HG03354 (cell line): Measurements from ENCODE around the gene SLC27A1.
"Not testable (repeated sequence)": the region's sequence is repeated elsewhere in the genome, so short reads cannot be mapped to it uniquely, and the experiment has no call there.

ENCODE experiments used
- ATAC-seq: cut with Tn5 transposase; IDR thresholded peaks from one replicate; pipeline ENCODE4 v1.9.1; 2021; ENCODE audit warnings: mild to moderate bottlenecking; ENCODE audit not compliant: unreplicated experiment, poor library complexity, severe bottlenecking

Gene SLC27A1

DNA sequence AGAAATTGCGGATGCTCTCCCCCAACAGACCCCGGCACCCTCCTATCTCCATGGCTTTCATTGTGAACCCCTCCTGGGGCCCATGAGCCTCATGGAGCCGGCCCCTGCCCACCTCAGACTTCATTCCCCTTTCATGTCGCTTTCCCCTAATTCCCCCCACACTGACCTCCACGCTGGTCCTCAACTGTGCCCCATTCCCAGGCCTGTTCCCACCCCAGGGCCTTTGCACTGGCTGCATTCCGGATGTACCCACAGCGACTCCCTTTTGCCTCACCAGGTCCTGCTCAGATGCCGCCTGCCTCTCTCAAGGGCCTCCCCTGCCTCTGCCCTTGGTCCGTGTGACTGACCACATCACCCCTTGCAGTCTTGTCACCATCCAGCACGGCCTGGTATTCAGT, 13.3 kb downstream of the SLC27A1 start:
- no peak for ATAC-seq

DNA sequence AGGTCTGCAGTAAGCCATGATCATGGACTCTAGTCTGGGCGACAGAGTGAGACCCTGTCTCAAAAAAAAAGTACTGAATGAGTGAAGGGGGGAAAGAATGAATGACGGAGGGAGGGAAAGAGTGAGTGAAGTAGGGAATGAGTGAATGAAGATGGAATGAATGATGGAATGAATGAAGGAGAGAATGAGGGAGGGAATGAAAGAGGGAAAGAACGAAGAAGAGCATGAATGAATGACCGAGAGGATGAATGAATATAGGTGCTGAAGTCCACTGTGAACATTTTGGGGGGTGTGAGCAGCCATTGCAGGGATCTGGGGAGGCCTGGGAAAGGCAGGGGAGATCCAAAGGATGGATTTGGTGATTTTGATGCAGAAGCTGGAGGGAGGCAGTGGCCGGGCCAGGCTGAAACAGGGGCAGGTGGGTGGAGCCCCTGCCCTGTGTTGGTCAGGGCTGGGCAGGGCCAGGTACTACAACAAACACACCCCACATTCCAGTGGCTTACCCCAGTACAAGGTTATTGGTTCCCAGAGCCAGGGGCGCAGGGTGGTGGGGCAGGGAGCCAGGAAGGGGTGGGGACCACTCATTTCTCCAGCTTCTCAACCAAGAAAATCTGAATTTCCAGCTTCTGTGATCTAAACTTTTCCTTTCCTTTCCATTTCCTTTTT, 14.3 kb downstream of the SLC27A1 start:
- ATAC-seq = no peak

DNA sequence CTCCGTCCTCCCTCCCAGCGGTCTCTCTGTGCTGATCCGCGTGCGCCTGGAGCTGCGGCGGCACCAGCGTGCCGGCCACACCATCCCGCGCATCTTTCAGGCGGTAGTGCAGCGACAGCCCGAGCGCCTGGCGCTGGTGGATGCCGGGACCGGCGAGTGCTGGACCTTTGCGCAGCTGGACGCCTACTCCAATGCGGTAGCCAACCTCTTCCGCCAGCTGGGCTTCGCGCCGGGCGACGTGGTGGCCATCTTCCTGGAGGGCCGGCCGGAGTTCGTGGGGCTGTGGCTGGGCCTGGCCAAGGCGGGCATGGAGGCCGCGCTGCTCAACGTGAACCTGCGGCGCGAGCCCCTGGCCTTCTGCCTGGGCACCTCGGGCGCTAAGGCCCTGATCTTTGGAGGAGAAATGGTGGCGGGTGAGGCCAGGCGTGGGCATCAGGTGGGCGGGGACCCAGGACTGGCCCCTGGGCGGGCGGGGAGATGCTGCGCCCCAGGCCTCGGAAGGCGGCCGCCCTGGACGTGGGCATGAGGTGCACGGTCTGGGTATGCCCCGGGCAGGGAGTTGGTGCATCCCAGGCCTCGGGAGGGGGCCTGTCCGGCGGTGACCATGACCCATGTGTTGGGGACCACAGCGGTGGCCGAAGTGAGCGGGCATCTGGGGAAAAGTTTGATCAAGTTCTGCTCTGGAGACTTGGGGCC, 16.4 kb downstream of the SLC27A1 start:
- no peak for ATAC-seq

DNA sequence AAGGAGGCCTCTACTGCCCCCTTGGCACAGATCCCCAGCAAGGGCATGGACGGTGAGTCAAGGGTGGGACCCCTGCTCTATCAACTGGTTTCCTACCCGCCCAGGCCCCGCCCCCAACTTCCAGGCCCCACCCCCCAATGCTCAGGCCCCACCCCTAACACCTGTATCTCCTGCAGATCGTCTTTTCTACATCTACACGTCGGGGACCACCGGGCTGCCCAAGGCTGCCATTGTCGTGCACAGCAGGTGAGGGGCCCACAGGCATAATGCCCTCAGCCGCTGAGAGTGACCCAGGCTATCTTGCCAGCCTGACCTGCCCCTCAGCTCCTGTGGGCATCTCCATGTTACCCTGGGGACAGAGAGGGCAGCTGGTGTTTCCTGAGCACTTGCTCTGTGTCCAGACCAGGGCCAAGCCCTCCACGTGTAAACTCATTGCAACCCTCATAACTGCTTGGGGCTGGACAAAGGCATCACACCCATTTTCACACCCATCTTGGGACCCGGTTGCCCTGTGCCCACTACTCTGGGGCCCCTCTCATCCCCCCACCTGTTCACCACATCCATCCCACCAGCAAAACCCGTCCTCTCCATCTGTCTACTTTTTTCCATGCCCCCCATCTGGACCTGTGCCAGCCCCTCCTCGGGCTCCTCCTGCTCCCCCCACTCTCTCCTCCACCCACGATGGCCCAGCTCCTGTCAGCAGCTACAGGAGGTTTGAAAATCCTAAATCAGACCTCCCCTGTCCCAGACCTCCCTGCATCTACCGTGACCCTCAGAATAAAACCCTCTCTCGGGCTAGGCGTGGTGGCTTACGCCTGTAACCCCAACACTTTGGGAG, 17.2 kb downstream of the SLC27A1 start:
- no peak for ATAC-seq

DNA sequence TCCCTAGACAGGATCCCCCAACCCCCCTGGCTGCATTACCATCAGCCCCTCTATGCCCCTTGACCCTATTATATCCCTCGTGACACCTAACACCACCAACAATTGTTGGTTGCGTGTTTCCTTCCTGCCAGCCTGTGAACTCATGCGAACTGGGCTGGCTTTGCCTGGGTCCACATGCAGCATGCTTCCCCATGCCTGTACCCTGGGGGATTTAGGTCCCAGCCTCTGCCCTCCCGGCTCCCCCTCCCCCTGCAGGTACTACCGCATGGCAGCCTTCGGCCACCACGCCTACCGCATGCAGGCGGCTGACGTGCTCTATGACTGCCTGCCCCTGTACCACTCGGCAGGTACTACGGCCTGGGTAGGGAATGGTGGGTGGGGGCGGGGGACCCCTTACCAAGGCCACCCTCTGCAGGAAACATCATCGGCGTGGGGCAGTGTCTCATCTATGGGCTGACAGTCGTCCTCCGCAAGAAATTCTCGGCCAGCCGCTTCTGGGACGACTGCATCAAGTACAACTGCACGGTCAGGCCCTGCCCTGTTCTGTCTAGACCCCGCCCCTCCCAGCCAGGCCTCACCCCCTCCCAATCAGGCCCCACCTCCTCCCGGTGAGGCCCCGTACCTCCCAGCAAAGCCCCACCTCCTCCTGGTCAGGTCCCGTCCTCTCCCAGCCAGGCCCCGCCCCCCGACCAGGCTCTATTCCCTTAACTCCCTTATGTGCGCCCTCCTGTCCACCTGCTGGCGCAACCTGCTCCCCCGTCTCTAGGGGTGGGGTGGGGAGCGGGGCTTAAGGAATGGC, 18.5 kb downstream of the SLC27A1 start:
- ATAC-seq = no peak

DNA sequence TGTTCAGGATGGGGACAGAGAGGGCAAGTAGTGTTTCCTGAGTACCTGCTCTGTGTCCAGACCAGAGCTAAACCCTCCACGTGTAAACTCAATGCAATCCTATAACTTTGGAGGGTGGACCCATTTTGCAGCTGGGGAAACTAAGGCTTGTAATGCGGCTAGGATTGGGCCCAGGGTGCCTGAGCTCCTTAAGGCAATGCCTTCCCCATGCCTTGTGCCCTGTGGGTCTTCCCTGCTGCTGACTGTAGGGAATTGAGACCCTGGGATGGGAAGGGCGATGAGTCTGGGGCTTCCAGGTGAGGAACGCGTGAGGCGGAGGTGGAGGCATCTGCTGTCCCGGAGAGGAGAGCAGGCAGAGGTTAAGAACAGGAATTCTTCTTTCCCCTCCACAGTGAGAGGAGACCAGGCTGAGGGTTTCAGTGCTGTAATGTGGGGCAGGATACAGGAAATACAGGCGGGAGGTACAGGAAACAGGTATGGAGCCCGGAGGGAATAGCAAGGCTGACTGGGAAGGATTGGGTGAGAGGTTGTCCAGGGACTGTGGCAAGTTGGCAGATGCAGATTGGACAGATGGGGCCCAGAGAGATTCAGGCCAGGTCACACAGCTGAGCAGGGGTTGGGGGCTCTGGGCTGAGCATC, 19.2 kb downstream of the SLC27A1 start:
- ATAC-seq = no peak

DNA sequence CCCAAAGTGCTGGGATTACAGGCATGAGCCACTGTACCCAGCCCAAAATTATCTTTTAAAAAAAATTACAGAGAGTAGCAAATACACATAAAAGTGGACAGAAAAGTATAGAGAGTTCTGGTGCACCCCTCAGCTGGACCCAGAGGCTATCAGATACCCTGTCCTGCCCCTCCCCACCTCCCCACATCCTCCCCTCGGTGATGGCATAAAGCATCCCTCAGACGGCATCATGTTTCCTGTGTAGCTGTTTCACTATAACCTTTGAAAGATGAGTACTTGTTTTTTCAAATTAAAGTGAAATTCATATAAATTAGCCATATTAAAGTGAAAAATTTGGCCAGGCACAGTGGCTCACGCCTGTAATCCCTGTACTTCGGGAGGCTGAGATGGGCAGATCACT, 20.1 kb downstream of the SLC27A1 start:
- ATAC-seq = no peak

DNA sequence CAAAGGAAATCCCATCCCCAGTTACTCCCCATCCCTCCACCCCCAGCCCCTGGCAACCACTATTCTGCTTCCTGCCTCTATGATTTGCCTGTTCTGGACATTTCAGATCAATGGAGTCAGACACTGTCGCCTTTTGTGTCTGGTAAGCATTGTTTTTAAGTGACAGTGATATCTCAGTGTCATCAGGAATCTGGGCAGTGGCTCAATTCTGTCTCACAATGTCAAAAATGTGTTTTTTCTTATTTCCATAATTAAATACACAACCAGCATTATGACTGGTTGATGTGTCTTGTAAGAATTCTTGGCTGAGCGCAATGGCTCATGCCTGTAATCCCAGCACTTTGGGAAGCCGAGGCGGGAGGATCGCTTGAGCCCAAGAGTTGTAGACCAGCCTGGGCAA, 21.0 kb downstream of the SLC27A1 start:
- no peak for ATAC-seq

DNA sequence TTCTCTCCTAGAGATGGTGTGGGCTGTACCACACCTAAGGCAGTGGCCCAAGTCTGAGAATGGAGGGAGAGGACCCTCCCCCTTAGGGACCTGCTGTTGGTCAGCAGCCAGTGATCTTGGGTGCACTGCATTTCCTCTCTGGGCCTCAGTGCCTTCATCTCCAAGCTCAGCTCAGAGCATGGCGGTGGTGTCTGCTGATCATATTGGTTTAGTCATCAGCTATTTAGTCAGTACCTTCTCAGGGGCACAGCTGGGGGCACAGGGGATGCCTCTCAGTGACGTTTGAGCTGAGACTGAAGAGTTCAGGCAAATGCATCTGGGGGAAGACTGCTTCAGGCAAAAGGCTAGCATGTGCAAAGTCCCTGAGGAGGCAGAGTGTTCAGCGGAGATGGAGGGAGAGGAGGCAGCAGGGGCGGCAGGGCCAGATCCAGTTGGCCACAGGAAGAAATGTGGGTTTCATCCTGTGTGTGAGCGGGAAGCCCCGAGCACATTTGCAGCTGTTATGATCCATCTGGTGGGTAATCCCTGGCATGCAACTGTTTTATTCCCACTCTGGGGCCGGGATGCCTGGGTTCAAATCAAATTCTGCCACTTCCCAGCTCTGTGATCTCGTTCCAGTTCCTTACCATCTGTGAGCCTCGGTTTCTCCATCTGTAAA, 25.4 kb downstream of the SLC27A1 start:
- no peak for ATAC-seq

DNA sequence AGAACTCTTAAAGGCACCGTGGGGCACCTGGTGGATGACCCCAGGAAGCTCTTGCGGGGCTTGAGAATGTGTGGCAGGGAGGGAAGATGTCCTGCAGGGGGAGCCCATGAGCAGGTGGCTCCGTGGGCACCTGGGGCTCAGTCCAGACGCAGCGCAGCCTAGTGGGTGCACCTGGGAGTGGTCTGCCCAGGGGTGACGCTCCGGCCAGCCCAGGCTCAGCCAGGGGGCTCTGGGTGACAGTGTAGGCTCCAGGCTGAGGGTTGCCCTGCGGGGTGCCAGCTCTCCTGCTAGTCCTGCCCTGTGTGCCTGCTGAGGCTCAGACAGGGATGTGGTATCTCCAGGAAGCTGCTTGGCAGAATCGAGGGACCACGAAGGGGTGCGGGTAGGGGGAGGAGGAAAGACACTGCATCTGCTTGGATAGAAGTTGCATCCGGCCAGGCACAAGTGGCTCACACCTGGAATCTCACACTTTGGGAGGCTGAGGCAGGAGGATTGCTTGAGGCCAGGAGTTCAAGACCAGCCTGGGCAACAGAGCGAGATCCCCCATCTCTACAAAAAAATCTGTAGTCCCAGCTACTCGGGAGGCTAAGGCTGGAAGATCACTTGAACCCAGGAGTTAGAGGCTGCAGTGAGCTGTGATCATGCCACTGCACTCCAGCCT, 26.1 kb downstream of the SLC27A1 start:
- peak; percentile 81 for ATAC-seq

DNA sequence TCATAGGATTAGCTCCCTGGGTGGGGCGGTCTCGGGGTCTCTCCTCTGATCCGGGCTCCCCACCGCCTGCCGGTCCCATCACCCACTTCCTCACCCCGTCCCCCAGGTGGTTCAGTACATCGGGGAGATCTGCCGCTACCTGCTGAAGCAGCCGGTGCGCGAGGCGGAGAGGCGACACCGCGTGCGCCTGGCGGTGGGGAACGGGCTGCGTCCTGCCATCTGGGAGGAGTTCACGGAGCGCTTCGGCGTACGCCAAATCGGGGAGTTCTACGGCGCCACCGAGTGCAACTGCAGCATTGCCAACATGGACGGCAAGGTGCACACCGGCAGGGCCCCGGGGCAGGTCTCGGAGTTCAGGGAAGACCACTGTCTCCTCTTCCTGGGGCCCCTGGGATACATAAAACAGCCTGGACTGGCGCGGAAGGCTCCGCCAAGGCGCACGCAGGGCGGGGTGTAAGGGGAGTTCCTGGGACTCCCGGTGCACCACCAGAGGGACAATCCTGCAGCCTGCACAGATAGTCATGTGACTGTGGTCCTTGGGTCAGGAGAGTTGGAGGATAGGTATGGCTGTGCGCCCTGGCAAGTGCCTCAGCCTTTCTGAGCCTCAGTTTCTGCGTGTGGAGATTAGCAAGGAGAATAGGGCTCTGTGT, 26.9 kb downstream of the SLC27A1 start:
- ATAC-seq = no peak

DNA sequence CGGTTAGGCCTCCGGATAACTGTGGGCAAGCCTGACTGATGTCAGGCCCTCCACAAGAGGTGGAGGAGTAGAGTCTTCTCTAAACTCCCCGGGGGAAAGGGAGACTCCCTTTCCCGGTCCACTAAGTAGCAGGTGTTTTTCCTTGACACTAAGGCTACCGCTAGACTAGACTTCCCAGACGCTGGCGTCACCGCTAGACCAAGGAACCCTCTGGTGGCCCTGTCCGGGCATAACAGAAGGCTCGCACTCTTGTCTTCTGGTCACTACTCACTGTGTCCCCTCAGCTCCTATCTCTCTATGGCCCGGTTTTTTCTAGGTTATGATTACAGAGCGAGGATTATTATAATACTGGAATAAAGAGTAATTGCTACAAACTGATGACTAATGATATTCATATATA, 28.7 kb downstream of the SLC27A1 start:
- not testable (repeated sequence) for ATAC-seq

DNA sequence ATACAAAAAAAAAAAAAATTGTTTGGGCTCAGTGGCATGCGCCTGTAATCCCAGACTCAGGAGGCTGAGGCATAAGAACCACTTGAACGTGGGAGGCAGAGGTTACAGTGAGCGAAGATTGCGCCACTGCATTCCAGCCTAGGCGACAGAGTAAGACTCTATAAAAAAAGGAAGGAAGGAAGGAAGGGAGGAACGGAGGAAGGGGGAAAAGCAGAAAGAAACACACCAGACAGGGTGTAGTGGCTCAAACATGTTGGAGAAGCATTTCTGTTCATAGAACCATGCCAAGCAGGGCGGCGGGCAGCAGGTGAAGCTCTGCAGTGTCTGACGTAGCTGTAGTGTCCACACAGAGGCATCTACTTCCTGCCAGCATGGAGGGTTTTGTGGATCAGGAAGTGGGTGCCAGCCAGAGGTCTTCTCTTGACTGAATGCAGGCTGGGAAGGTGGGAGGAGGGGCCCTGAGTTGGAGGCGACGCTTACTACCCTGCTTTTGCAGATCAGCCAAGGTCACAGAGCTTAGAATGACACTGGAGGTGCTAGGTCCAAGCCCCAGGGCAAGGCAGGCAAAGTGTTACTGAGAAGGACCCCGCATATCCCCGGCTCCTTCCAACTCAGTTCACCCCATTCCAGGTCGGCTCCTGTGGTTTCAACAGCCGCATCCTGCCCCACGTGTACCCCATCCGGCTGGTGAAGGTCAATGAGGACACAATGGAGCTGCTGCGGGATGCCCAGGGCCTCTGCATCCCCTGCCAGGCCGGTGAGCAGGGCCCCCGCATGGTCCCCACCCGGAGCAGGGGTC, 29.5 kb downstream of the SLC27A1 start:
- ATAC-seq = no peak

DNA sequence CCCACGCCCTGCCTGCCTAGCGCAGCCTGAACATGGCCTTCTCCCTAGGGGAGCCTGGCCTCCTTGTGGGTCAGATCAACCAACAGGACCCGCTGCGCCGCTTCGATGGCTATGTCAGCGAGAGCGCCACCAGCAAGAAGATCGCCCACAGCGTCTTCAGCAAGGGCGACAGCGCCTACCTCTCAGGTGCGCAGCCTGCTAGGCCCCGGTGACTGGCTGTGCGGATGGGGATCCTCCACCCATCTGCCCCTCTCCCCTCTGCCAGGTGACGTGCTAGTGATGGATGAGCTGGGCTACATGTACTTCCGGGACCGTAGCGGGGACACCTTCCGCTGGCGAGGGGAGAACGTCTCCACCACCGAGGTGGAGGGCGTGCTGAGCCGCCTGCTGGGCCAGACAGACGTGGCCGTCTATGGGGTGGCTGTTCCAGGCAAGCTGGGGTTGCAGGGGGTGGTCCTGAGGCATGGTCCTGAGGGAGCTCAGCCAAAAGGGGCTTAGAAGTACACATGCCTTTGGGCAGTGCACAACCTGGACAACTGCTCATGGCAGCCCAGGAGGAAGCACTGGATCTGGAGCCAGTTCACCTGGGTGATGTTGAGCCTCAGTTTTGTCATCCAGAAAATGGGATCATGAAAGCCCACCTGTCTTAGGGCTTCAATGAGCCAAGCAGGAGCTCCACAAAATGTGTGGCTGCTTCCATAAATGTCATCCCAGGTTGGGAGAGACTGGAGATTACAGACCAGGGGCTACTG, 30.3 kb downstream of the SLC27A1 start:
- no peak for ATAC-seq

DNA sequence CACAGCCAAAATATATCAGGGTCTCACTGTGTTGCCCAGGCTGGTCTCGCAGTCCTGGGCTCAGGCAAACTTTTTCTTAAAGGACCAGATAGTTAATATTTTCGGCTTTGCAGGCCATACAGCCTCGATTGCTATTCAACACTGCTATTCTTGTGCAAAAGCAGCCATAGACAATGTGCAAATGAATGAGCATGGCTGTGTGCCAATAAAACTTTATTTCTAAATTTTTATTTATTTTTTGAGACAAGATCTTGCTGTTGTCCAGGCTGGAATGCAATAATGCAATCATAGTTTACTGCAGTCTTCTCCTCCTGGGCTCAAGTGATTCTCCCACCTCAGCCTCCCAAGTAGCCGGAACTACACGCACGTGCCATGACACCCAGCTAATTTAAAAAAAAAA, 32.9 kb downstream of the SLC27A1 start:
- ATAC-seq = no peak

DNA sequence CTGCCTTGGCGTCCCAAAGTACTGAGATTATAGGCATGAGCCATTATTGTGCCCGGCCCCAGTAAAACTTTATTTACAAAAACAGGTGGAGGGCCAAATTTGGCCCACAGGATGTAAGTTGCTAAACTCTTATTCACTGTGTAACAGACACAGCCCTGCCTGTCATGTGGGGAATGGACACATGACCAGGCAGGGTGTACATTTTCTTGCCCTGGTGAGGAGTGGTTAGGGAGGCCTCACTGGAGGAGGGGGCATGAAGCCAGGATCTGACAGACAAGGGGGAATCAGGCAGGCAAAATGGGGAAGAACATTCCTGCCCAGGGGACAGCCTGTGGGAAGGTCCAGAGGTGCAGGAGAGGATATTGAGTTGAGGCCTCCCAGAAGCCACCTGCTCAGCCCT, 33.7 kb downstream of the SLC27A1 start:
- ATAC-seq = no peak

DNA sequence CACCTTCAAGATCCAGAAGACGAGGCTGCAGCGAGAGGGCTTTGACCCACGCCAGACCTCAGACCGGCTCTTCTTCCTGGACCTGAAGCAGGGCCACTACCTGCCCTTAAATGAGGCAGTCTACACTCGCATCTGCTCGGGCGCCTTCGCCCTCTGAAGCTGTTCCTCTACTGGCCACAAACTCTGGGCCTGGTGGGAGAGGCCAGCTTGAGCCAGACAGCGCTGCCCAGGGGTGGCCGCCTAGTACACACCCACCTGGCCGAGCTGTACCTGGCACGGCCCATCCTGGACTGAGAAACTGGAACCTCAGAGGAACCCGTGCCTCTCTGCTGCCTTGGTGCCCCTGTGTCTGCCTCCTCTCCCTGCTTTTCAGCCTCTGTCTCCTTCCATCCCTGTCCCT, 34.1 kb downstream of the SLC27A1 start:
- ATAC-seq = no peak
